Activated B cell treated with CpG ODN at 0.5 μM for 24 hours (primary cell): Measurements from ENCODE around the gene IGFN1. TPM values are rescaled to one million over a fixed set of nuclear protein-coding genes. Genes with fewer than 3 reads are reported as not detected.
"Not testable (repeated sequence)": the region's sequence is repeated elsewhere in the genome, so short reads cannot be mapped to it uniquely, and the experiment has no call there.

Experiments
- ATAC-seq: fragments of 200-7000 bp; cut with Tn5 transposase; one replicate; pipeline ENCODE4 v1.10.0; 2021; ENCODE audit warnings: low read depth, mild to moderate bottlenecking, moderate library complexity
- CTCF ChIA-PET: fragments of 350-600 bp; sonication (Branson Sonifier 250); formaldehyde crosslinking; loops from one replicate; lab custom pipeline; 2021; ENCODE audit warnings: antibody characterized with exemption; lab: Charles Lee
- POLR2A ChIA-PET: fragments of 350-600 bp; sonication (Branson Sonifier 250); formaldehyde crosslinking; loops from one replicate; lab custom pipeline; 2021; ENCODE audit warnings: antibody characterized with exemption; lab: Charles Lee
- DNase-seq: peaks from one replicate; pipeline ENCODE4 v3.0.0; 2022
- H3K27ac Mint-ChIP-seq: one replicate; pipeline ENCODE4 v1.8.0; 2020; ENCODE audit warnings: mixed read lengths
- H3K27me3 Mint-ChIP-seq: one replicate; pipeline ENCODE4 v1.8.0; 2021; ENCODE audit warnings: mixed read lengths
- H3K36me3 Mint-ChIP-seq: one replicate; pipeline ENCODE4 v1.8.0; 2021; ENCODE audit warnings: low read depth, mixed read lengths
- H3K4me1 Mint-ChIP-seq: one replicate; pipeline ENCODE4 v1.8.0; 2021; ENCODE audit warnings: mixed read lengths
- H3K4me3 Mint-ChIP-seq: one replicate; pipeline ENCODE4 v1.8.0; 2020; ENCODE audit warnings: mild to moderate bottlenecking, mixed read lengths
- H3K9me3 Mint-ChIP-seq: one replicate; pipeline ENCODE4 v1.8.0; 2020; ENCODE audit warnings: mixed read lengths
- intact Hi-C: fragments of 100-400 bp; cut with micrococcal nuclease; formaldehyde crosslinking; loops from one replicate; pipeline ENCODE4 v1.15.1; 2024
- total RNA-seq: library from RNA; stranded (reverse); gene quantifications from 2 replicates; pipeline ENCODE4 v1.2.3, GENCODE V29; 2022
- TF ChIP-seq, protein P1 (sequence below): fragments of 200-600 bp; IDR thresholded peaks from one replicate; pipeline ENCODE4 v1.8.0; 2022; ENCODE audit warnings: antibody characterized with exemption, mild to moderate bottlenecking

Gene IGFN1
- total RNA-seq, 1 donor from 2014 or later: not detected

DNA sequence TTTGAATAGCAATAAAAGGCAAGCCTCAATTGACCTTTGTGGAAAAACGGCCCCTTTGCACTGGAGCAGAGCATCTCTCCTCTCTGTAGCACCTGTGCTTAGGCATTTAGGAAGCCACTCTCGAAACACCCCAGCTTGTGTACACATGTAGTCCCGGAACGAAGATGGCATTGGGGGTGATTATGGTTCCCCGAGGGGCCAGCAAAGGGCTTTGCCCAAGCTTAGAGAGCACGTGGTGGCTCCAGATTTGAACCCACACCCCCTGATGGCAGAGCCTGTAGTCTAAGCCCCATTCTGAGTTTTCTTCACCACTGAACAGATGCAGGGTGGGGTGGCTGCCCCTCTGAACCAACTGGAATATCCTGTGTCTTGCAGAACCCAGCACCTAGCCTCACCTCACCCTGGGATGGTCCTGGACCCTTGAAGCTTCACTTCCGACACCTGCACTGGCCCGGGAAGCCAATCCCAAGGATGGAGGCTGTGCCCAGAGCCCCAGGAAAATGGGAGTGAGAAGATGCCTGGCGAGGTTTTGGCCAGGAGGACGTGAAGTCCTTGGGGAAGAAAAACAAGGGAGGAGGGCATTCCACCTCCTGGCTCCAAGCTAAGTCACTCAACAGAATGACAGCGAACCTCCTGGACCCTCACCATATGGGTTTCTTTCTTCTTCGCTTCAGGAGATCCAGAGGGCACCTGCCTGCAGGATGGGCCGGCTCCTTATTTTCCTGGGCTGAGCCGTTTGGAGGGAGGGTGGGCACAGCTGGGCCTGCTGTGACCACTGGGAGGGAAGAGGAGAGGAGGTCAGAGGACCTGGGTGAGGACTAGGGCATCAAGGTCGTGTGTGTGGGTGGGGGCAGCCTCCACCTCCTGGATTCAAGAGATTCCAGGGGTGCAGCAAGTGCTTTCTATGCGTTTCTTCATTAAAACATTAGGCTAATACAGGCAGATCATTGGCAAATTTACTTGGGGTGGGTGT, 37.7 kb downstream of the IGFN1 start:
- ATAC-seq: no peak
- TF ChIP-seq, protein P1, sequence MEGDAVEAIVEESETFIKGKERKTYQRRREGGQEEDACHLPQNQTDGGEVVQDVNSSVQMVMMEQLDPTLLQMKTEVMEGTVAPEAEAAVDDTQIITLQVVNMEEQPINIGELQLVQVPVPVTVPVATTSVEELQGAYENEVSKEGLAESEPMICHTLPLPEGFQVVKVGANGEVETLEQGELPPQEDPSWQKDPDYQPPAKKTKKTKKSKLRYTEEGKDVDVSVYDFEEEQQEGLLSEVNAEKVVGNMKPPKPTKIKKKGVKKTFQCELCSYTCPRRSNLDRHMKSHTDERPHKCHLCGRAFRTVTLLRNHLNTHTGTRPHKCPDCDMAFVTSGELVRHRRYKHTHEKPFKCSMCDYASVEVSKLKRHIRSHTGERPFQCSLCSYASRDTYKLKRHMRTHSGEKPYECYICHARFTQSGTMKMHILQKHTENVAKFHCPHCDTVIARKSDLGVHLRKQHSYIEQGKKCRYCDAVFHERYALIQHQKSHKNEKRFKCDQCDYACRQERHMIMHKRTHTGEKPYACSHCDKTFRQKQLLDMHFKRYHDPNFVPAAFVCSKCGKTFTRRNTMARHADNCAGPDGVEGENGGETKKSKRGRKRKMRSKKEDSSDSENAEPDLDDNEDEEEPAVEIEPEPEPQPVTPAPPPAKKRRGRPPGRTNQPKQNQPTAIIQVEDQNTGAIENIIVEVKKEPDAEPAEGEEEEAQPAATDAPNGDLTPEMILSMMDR: no peak
- Mint-ChIP-seq H3K36me3 (no peaks in the 10 kb centered on the region), H3K9me3 (peaks cover 7% of the 10 kb centered on the region), H3K4me3 (no peak overlapping the region), H3K27ac (no peak overlapping the region), H3K27me3 (peaks cover 7% of the 10 kb centered on the region), H3K4me1 (no peaks in the 10 kb centered on the region)
- ChIA-PET CTCF (no interaction called here), POLR2A (no interaction called here)
- intact Hi-C loops: loop anchor here (10.0 kb wide), 1 partner anchor 143 kb away; no protein-coding TSS in a partner anchor
- DNase-seq: no peak

DNA sequence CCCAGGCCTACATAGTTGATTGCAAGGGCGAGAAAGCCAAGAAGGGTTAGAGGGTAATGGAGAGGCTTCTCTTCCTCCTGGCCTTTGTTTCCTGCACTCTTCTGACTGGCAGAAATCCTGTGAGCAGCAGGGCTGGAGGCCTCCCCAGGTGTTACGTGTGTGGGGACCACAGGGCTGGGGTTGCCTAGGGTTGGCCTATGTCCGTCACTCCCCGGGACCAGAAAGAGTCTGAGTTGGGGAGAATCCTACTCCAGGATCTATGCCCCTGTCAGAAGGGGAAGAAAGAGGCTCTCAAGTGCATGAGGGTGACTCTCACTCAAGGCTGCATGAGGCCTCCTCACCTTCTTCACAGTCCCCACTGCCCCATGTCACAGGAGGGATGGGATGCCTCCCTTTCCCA, 38.5 kb downstream of the IGFN1 start:
- POLR2A ChIA-PET: no interaction called here
- peaks cover 7% of the 10 kb centered on the region for H3K27me3 Mint-ChIP-seq
- intact Hi-C loops: loop anchor here (10.0 kb wide), 1 partner anchor 144 kb away; no protein-coding TSS in a partner anchor
- no peak for DNase-seq
- H3K4me3 Mint-ChIP-seq: no peak overlapping the region
- TF ChIP-seq, protein P1: no peak
- H3K27ac Mint-ChIP-seq: no peak overlapping the region
- H3K36me3 Mint-ChIP-seq: no peaks in the 10 kb centered on the region
- ATAC-seq: no peak
- CTCF ChIA-PET: no interaction called here
- H3K9me3 Mint-ChIP-seq: peaks cover 7% of the 10 kb centered on the region
- no peaks in the 10 kb centered on the region for H3K4me1 Mint-ChIP-seq

DNA sequence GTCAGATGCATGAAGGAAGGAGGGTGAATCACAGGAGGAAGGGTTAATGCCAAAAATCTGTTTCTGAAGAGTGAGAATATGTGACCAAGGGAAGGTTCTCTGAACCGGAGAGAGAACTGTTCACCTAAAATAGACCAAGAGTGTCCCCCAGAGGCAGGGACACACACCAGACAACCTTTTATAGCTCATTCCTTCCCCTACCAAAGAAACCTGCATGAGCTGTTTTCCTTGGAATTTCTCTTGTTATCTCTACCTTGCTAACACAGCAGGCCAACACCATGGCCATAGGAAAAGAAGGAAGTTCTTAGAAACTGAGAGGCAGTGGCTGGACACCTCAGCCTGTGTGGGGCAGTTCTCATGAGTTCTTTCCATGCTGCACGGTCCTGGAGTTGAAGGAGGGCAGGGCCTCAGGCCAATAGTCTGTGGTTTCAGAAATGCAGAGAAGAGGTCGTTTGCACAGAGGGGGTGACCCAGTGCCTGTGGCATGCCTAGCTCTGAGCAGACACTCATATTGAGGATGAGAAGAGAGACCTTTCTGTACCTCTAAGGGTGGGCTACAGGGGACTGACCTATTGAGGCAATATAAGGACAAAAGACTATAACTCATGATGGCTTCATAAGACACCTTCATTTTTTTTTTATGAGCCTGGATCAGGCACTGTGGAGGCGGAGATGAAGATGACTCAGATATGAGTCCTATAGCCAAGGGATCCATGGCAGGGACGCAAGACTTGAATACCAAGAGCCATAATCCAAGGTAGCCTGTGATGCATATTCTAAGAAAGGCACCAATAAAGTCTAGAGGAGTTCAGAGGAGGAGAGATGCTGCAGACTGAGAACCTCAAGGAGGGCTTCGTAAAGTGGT, 39.4 kb downstream of the IGFN1 start:
- intact Hi-C loops: loop anchor here (10.0 kb wide), 1 partner anchor 145 kb away; no protein-coding TSS in a partner anchor
- TF ChIP-seq, protein P1: no peak
- Mint-ChIP-seq H3K27ac (no peak overlapping the region), H3K4me3 (no peak overlapping the region), H3K36me3 (no peaks in the 10 kb centered on the region), H3K27me3 (peaks cover 7% of the 10 kb centered on the region), H3K4me1 (no peaks in the 10 kb centered on the region), H3K9me3 (peaks cover 7% of the 10 kb centered on the region)
- no peak for ATAC-seq
- POLR2A ChIA-PET: no interaction called here
- CTCF ChIA-PET: no interaction called here
- DNase-seq: no peak

DNA sequence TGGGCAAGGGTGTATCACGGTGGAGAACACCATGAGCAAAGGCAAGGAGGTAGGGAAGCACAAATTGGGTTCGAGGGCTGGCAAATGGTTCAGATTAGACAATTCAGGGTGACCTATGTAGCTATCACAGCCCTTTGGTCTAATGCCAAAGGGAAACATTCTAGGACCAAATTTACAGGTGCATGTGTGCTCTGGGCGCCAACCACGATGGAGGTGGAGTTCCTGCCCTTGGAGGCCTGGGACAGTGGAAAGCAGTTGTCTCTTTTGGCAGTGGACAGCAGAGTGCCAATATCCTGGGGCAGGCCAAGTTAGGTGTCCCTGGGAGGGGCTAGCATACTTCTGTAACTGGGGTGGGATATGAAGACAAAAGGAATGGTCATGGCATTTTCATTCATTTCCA, 40.1 kb downstream of the IGFN1 start:
- TF ChIP-seq, protein P1: no peak

DNA sequence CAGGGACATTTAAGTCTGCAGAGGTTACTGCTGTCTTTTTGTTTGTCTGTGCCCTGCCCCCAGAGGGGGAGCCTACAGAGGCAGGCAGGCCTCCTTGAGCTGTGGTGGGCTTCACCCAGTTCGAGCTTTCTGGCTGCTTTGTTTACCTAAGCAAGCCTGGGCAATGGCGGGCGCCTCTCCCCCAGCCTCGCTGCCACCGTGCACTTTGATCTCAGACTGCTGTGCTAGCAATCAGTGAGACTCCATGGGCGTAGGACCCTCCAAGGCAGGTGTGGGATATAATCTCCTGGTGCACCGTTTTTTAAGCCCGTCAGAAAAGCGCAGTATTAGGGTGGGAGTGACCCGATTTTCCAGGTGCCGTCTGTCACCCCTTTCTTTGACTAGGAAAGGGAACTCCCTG, 49.0 kb downstream of the IGFN1 start:
- peaks cover 26% of the 10 kb centered on the region for H3K27me3 Mint-ChIP-seq
- intact Hi-C loops, H3K36me3 Mint-ChIP-seq, H3K9me3 Mint-ChIP-seq, H3K4me1 Mint-ChIP-seq, ATAC-seq, DNase-seq, H3K4me3 Mint-ChIP-seq, H3K27ac Mint-ChIP-seq, POLR2A ChIA-PET, CTCF ChIA-PET: not testable (repeated sequence)

More for the DNA sequence above, 40.1 kb downstream of the IGFN1 start:
- H3K36me3 Mint-ChIP-seq: no peaks in the 10 kb centered on the region
- no peak for DNase-seq
- peaks cover 7% of the 10 kb centered on the region for H3K27me3 Mint-ChIP-seq
- ChIA-PET POLR2A (no interaction called here), CTCF (no interaction called here)
- no peak overlapping the region for H3K4me3 Mint-ChIP-seq
- no peak overlapping the region for H3K27ac Mint-ChIP-seq
- no peaks in the 10 kb centered on the region for H3K4me1 Mint-ChIP-seq
- peaks cover 7% of the 10 kb centered on the region for H3K9me3 Mint-ChIP-seq
- ATAC-seq: no peak
- intact Hi-C loops: no loop called here
